HG02623 (cell line): ENCODE results near the gene TLN1.

ENCODE experiments used
- ATAC-seq: cut with Tn5 transposase; IDR thresholded peaks from one replicate; pipeline ENCODE4 v1.9.1; 2021; ENCODE audit warnings: moderate library complexity; ENCODE audit not compliant: unreplicated experiment

Gene TLN1

DNA sequence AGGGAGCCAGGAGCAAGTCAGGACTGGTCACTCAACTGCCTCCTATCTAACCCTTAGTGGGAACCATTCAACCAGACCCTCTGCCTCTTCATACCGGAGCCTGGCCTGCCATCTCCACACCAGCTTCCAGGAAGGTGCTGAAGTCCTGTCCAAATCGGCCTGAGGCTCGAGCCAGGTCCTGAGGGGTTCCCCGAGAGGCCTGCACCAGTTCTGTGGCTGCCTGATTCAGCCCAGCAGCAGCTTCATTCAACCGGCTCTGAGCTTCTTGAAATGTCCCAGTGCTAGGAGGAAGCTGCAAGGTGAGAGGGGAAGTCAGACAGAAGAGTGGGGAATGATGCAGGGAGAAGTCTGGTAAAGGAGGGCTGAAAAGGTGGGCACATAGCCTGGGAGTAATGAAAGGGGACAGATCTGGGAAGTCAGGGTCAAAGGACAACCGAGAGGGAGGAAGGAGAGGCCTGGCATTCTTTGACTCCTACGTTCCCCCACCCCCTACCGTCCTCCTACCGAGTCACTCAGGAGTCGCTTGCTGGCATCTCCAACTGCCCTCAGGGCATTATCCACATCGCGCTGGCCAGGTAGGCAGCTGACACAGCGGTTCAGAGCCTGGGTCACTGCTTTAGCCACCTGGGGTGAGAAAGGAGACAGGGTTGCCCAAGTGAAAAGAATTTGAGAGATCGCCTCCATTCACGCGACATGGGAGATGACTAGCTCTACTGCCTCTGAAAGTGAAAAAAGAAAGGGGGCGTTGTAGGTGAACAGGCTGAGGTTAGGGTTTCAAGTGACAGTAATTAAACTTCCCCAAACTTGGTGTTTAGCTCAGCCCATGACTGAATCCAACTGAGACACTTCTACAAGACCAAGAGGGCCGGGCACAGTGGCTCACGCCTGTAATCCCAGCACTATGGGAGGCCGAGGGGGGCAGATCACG lies 20.2 kb downstream of the TLN1 start:
- no peak for ATAC-seq

DNA sequence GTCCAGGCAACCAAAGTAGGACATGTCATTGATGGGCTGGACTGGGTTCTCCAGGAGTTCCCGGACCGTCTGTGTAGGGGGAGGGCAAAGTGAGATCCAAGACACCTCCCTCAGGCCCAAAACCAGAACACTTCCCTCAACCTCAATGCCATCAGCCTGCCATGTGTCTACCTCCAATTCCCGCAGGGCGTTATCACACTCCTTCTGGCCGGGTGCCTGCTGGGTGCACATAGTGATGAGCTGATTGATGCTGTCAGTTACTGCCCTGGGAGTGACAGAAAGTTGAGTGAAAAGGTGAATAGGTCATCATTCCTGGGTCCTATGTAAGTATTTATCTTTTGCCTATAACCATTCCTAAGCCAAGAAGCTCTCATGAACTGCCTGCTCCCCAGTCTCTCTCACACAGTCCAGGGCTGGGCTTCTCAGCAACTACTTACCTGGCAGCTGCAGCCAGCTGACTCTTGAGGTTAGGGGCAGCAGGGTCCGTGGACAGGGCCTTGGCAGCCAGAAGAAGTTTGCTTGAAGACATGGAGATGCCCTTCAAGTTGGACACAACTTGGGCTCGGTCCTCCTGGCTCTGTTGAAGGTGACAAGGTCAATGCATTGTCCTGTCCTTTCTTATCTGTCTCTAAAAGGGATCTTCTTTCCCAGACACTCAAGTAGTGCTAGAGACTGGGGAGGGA lies 21.0 kb downstream of the TLN1 start:
- no peak for ATAC-seq

DNA sequence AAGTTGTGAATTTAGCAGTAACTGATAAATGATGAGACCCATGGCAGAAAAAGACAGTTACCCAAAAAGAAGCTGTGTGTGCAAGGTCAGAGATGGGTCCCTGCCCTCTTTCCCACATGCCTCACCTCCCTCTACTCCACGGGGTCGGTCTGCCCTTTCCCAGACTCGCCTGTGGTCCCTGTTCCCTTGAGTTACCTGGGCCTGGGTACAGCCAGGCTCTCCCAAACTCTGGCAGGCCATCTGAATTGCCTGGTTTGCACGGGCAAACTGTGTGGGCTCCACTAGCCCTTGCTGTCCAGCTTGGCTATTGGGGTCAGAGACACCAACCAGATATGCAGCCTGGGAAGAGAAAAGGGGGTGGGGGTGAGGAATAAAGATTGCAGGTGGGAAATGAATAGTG lies 23.8 kb downstream of the TLN1 start:
- no peak for ATAC-seq

DNA sequence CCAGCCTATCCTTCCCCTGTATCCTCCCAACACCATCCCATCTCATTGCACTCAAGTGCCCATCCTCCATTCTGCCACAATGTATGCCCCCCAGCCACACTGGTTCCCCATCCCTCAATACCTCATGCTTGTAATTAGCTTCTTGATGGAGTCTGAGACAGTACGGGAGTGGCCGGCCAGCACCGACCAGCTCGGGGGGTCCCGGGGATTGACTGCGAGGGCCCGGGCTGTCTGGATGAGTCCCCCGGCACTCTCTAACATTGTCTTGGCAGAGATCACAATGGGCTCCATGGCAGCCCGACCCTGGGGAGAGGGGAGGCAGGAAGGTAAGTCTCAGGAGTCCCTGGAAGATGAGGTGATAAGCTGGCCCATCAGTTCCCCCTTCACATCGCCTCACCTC lies 25.0 kb downstream of the TLN1 start:
- no peak for ATAC-seq

DNA sequence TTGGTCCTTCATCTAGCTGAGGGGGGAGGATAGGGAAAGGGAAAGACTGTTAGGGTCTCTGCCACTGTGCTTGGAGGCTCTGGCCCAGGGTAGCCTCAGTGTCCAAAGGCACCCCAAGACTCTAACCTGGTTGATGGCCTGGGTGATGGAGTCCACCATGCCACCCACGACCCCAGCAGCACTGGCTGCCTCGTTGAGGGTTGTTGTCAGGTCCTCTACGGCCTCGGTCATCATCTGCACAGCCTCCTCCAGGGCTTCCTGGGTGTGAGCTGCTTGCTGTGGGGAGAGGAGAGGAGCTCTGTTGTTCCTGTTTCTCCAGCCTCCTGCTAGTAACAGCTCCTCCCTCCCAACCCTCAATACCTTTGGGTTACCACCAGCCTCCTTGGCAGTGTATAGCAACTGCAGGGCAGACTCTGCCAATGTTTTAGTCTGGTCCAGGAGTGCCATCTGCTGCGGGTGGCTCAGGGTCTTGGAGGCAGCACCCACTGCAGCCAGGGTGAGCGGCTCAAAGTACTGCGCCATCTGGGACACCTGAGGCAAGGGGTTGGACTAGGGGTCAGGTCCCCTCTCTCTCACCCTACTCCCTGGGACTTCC lies 26.1 kb downstream of the TLN1 start:
- no peak for ATAC-seq

DNA sequence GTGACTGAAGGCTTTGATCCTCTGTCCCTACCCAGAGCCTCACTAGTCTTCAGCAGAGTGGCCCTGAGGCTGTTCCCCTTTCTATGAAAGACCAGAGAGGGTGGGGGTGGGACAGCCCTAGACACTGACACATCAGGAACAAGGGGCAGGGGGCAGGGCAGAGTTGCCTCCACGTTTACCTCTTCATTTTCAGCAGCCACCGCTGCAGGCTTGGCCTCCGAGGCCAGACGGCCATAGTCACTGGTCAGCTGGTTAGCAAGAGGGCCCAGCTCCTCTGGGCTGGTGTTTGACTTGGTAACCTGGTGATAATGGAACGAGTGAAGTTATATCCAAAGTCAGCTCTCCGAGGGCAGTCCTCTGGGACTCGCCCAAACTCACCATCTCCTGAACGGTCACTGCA lies 26.6 kb downstream of the TLN1 start:
- no peak for ATAC-seq

DNA sequence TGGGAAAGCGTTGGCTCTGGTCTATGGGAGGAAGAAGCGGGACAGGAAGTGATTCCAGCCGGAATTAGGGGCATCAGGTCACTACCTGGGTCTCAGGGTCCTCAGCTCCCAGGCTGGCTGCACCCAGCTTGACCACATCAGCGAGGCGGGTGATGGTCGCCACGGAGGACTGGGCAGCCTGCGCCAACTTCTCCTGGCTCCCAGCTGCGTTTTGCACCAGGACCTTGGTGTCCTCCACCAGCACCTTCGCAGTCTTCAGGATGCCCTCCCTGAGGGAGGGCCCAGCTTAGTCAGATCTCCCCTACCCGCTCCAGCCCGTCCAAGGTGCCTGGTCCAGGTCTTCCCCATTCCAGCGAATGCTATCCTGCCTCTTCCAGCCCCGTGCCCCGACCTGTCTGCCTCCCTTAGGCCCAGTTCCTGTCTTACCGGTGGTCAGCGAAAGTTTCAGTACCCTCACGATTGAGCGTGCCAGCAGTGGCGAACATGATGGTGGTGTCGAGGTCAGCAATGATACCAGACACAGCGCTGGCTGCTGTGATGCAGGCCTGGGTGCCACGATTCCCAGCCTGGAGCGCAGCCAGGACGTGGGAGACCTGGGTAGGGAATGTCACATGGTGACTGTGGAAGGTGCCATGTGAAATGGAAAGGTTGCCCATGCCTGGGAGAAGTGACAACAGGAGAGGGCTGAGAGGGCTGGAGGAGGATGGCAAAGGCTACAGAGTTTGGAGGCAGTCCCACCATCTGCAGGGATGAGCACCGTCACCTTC lies 27.9 kb downstream of the TLN1 start:
- ATAC-seq = no peak

DNA sequence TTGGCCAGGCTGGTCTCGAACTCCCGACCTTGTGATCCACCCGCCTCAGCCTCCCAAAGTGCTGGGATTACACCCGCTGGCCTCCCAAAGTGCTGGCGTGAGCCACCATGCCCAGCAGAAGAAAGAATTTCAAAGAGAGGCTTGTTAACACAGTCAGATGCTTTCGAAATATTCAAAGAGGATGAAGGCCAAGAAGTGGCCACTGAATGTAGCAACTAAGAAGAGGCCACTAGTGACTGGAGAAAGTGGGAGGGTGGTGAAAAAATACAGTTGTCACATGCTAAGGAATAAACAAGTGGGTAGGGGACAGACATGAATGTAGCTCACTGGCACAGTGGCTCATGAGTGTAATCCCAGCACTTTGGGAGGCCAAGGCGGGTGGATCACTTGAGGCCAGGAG lies 29.3 kb downstream of the TLN1 start:
- no peak for ATAC-seq

DNA sequence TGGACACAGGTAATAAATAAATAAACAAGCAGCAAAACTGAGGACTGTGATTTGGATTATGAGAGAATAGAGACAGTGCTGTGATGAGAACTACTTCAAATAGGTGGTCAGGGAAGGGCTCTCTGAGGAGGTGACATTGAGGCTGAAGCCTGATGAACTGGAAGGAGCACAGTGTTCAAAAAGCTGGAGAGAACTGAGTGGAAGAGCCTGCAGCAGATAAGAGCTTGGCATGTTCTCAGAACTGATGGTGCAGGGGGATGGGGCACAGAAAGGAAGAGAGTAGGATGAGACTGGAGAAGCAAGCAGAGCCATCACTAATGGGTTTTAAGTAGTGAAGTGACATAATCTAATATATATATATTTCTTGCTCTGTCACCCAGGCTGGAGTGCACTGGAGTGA lies 31.1 kb downstream of the TLN1 start:
- ATAC-seq = no peak

DNA sequence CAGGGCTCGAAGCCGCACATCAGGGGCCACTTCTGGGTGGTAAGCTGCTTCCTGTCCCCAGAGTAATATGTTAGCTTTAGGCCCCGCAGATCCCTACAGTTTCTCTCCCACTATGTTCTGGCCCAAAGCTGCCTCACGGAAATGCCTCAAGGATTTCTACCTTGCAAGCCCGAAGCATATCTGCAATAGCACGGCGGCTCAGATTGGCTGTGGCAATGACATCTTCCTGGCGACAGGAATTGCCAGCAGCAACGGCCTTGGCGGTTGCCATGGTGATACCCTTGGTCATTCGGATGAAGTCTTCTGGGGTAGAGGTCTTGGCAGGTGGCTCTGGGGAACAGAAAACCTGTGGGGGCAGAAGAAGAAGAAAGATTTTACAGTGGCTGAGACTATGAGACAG lies 32.0 kb downstream of the TLN1 start:
- no peak for ATAC-seq

DNA sequence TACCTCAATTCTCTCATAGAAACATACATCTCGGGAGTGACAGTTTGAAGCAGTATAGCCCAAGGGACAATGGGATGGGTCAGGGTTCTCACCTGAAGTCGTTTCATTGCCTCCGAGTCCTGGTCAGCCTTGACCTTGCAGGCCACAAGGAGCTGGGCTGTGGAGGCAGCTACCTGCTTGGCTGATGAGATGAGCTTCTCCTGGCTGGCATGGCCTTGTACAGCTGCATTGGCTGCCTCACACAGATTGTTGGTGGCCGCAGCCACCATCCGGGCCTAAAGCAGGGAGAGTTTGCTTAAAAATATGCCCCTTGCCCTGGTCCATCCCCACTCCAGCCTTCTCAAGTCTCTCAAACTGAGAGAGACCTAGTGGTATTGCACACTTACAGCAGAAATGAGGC lies 33.8 kb downstream of the TLN1 start:
- no peak for ATAC-seq

DNA sequence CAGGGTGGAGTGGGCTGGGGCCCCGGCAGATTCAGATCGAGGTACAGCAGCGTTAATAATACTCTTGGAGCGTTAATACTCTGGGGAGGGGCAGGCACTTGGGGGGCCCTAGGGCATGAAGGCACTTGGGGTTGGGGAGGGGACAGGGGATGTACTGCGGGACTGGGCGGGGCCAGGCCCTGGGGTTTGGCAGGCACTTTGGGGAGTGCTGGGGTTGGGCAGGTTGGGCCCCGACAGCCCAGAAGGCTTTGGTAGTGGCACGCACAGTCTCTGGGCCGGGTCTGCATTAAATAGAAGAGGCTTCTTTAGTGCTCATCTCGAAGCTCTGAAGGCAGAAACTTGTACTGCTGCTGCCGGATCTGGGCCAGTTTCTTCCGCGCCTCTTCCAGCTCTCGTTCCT lies 34.5 kb downstream of the TLN1 start:
- no peak for ATAC-seq

DNA sequence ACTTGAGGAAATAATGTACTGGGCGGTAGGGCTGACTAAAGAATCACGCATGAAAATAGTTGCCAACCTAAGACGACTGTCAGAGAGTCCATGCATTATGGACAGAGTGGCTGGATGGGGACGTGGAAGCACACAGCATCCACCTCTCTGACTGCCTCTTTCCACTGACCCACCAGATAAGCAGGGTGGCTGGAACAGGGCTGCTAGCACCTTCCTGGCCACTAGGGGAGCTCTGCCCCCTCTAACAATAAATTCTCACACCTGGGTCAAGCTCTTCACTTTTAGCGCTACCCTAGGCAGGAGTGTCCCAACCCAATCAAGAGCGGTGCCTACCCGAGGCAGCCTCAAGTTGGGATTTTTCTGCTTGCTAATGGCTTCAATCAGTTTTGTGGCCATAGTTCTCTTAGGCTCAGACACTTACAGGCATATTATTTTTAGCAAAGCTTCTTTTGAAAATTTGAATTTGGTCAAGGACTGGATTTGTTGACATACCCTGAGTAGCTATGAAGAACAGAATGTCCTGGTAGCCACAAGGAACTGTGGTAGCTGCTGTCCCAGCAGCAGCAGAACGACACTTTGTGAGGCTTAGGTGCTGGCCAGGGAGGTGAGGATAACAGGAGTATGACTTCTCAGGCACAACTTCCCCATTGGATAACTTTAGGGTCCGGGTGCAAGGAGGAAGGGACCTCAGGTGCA lies 35.3 kb downstream of the TLN1 start:
- peak; percentile 75 for ATAC-seq

DNA sequence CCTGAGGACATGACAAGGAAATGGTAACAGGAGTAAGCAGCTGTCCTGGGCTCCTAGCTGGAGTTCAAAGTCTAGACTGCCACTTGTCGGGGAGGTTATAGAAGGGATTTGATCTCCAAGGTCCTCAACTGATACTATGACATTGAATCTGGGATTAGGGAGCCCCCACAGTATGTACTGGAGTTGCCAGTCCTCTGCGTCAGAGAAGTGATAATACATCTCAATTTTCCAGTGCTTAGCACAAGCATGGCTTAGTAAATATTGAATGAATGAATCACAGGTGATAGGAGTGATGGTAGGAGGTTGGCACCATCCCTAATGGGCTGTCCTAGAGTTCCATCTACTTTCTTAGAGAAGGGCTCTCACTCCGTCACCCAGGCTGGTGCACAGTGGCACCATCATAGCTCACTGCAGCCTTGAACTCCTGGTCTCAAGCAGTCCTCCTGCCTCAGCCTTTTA lies 36.0 kb downstream of the TLN1 start:
- no peak for ATAC-seq

DNA sequence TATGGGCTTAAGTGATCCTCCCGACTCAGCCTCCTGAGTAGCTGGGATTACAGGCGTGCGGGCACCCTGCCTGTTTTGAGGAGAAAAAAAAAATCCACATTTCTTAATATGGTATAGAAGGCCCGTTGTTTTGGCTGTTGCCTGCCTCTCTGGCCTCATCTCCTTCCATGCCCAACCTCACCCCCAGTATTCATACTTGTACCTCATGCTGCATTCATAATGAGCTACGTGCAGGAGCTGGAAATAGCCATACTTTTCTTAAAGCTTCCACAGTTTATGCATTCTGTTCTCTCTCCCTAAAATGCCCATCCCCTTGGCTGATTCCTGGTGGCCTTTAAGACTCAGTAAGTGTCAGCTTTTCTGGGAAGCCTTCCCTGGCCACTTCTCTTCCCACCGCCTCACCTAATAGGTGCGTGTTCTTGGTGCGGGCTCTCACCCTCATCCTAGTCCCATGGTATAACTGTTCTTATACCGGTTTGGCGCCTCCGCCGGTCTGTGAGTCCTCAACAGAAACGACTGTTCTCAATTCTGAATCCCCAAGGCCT lies 40.2 kb downstream of the TLN1 start:
- no peak for ATAC-seq

DNA sequence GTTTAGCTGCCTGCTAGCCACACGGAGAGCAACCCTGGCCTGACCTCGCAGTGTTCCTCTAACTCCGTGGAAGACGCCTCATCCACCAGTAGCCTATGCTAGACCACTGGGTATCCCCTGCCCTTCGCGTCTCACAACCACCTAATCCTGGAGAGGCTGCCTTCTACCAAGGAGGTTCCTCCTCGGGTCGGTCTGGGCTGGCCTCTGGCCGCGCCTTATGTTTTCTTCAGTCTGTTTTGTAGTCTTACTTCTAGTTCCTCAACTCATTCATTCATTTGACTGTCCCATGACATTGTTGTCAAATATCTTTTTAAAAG lies 40.7 kb downstream of the TLN1 start:
- no peak for ATAC-seq

DNA sequence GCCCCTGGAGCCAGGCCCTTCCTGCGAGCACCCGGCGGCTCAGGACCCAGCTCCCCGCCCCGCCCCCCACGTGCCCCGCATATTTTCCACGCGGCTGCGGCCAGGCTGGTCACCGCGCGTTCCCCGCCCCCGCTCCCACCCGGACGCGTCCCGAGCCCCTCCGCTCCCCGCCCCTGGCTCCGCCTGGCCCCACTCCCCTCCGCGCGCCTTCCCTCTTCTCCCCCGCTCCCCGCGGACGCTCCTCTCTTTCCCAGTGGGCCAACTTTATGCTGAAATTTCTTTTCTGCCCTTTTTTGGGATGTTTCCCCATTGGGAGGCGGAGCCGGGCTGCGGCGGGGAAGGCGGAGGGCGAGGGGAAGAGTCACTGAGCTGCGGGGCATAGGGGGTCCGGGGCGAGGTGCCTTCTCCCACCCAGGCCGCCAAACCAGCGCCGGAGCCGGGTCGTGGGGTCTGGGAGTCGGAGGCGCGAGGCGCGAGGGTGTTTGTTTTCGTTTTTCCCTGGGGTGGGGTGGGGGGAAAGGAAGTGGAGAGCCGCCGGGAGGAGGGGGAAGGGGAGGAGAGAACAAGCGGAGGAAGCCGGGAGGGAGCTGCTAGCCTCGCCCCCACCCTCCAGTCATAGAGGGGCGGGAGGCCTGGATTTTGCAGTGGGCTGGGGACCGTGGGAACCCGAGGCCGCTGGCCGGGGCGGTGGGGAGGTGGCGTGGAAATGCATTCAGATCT lies 41.2 kb downstream of the TLN1 start:
- no peak for ATAC-seq

DNA sequence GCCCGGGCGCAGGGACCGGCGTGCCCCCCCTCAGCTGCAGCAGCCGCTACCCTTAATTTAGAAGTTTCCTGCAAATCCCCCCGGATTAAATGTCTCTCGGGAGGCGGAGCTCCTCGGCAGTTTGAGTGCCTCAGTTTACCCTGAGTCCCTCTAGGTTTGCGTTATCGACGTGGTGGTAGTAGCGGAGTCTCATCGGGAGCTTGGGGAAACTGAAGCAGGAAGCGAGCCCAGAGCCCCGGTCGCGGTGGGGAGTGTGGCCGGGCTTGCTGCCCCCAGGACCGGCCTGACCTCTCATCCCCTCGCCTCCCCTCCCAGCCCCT lies 41.7 kb downstream of the TLN1 start:
- no peak for ATAC-seq

DNA sequence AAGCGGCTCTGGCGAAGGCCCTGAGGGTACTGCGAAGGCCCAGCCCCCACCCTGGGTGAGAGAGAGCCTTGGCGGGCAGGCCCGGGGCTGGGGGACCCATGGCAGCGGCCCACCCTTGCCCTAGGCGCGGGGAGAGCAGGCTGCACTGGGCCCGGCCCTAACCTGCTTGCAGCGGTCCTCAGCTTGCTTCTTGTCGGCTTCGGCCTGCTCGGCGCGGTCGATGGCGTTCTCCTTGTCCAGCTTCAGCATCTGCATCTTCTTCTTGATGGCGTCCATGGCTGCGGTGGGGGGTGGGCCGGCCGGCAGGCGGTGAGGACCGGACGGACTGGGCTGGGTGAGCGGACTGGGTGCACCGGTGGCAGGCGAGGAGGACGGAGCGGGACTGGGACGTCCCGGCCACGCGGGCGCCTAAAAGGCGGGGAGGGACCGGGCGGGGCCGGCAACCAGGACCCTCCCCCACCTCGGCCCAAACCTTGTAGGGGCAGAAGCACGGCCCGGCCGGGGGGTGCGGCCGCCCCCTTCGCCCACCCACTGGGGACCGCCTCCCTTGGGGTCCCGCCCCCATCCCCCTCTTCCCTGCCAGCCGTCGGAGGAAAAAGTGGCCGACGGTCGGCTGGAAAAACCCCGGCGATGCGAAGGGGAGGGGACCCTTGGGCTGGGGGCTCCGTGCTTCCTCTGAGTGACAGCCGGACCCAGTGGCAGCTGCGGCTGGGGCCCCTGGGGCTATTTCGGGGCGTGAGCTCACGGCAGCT lies 42.3 kb downstream of the TLN1 start, which contains the start of gene TPM2:
TSS of gene TPM2 (minus strand) at position 384 of the 752 bp plus-strand sequence. CDS start at position 276, 108 bp downstream.
- ATAC-seq = no peak
